ENCODE data around the gene PTPRN2. TPM values are rescaled to one million over a fixed set of nuclear protein-coding genes. Genes with fewer than 3 reads are reported as not detected.

Gene PTPRN2
- total RNA-seq, 1 experiment from 2014 or later = 1.1 TPM

DNA sequence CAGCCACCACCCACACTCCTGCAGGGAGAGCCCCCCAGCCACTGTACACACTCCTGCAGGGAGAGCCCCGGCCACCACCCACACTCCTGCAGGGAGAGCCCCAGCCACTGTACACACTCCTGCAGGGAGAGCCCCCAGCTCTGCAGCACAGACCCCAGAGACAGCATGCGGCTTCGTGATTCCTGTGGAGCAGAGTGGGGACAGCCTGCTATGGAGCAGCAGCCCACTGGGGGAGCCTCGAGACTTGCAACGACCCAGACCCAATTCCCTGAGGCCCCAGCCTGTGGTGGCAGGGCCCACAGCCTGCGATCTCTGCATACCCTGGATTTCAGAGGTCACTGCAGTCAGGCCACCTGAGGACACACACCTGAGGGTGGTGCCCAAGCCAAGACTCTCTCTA is 727.7 kb downstream of the PTPRN2 start:
- CTCF ChIA-PET = no interaction called here
- DNase-seq (ENCODE audit: low read depth, low spot score) (no peak), ATAC-seq (no peak)
- no TSS peak for BruUV-seq (replicated peaks)
- H3K27me3 ChIP-seq (ENCODE audit: control insufficient read depth, insufficient read depth, low read length) = no peaks in the 10 kb centered on the region; the same call in 1 of the 2 replicates
- intact Hi-C loops (cut with micrococcal nuclease; ENCODE audit: unreplicated experiment) (no loop called here), in situ Hi-C loops (cut with HindIII; ENCODE audit: low pct_unique_long_range_greater_than_20kb, low sequenced_read_pairs) (no loop called here)
- H3K36me3 ChIP-seq (ENCODE audit: control insufficient read depth, insufficient read depth, low read length) = no peaks in the 10 kb centered on the region
- TF ChIP-seq TCF7L2 (IDR thresholded peaks at IDR 0.05; ENCODE audit: low read depth, low read length) (no peak), SIN3A (IDR thresholded peaks at IDR 0.05; ENCODE audit: borderline replicate concordance, insufficient read depth, low read depth, low read length) (no peak), POLR2AphosphoS5 (IDR thresholded peaks at IDR 0.05; ENCODE audit: low read depth, low read length) (no peak)
- TF ChIP-seq, protein P1, sequence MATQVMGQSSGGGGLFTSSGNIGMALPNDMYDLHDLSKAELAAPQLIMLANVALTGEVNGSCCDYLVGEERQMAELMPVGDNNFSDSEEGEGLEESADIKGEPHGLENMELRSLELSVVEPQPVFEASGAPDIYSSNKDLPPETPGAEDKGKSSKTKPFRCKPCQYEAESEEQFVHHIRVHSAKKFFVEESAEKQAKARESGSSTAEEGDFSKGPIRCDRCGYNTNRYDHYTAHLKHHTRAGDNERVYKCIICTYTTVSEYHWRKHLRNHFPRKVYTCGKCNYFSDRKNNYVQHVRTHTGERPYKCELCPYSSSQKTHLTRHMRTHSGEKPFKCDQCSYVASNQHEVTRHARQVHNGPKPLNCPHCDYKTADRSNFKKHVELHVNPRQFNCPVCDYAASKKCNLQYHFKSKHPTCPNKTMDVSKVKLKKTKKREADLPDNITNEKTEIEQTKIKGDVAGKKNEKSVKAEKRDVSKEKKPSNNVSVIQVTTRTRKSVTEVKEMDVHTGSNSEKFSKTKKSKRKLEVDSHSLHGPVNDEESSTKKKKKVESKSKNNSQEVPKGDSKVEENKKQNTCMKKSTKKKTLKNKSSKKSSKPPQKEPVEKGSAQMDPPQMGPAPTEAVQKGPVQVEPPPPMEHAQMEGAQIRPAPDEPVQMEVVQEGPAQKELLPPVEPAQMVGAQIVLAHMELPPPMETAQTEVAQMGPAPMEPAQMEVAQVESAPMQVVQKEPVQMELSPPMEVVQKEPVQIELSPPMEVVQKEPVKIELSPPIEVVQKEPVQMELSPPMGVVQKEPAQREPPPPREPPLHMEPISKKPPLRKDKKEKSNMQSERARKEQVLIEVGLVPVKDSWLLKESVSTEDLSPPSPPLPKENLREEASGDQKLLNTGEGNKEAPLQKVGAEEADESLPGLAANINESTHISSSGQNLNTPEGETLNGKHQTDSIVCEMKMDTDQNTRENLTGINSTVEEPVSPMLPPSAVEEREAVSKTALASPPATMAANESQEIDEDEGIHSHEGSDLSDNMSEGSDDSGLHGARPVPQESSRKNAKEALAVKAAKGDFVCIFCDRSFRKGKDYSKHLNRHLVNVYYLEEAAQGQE (IDR thresholded peaks at IDR 0.05; ENCODE audit: insufficient read depth in 1 of 2, low read depth in 2 of 2, low read length in 1 of 2) = no peak
- TF ChIP-seq, protein P2, sequence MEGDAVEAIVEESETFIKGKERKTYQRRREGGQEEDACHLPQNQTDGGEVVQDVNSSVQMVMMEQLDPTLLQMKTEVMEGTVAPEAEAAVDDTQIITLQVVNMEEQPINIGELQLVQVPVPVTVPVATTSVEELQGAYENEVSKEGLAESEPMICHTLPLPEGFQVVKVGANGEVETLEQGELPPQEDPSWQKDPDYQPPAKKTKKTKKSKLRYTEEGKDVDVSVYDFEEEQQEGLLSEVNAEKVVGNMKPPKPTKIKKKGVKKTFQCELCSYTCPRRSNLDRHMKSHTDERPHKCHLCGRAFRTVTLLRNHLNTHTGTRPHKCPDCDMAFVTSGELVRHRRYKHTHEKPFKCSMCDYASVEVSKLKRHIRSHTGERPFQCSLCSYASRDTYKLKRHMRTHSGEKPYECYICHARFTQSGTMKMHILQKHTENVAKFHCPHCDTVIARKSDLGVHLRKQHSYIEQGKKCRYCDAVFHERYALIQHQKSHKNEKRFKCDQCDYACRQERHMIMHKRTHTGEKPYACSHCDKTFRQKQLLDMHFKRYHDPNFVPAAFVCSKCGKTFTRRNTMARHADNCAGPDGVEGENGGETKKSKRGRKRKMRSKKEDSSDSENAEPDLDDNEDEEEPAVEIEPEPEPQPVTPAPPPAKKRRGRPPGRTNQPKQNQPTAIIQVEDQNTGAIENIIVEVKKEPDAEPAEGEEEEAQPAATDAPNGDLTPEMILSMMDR (IDR thresholded peaks at IDR 0.05) = no peak
- H3K9me3 ChIP-seq (ENCODE audit: control insufficient read depth, insufficient read depth, low read depth, low read length) = no peaks in the 10 kb centered on the region
- no peak overlapping the region for H3K4me3 ChIP-seq (ENCODE audit: low read depth in 2 of 2, low read length in 2 of 2)
- no peaks in the 10 kb centered on the region for H3K4me1 ChIP-seq (ENCODE audit: control insufficient read depth, insufficient read depth, low read length)
- POLR2A ChIA-PET = no interaction called here
- no peak overlapping the region for H3K27ac ChIP-seq (ENCODE audit: low read length)

DNA sequence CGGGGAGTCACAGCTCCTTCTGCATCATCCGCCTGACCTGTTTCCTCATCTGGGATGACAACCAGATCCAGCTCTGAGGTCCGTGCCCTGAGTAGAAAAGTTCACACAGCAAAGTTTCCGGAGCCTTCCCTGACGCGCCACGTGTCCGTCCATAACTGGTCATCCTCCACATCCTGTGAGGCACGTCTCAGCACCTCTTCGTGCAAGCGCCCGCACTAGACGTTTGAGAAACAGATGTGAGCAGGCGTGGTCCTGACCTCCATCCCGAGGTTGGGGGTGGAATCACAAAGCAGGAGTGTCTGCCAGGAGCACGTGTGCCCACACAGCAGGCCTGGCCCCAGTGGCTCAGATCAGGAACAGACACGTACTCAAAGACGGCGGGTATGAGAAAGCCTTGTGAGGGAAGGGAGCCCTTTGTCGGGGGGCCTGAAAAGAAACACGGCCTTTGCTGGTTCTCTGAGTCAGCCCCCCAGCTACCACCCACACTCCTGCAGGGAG is 730.0 kb downstream of the PTPRN2 start:
- in situ Hi-C loops (cut with HindIII; ENCODE audit: low pct_unique_long_range_greater_than_20kb, low sequenced_read_pairs) = no loop called here
- no peaks in the 10 kb centered on the region for H3K36me3 ChIP-seq (ENCODE audit: control insufficient read depth, insufficient read depth, low read length)
- intact Hi-C loops (cut with micrococcal nuclease; ENCODE audit: unreplicated experiment) = no loop called here
- H3K27ac ChIP-seq (ENCODE audit: low read length) = no peak overlapping the region
- no peak for ATAC-seq
- ChIA-PET POLR2A (no interaction called here), CTCF (no interaction called here)
- H3K4me1 ChIP-seq (ENCODE audit: control insufficient read depth, insufficient read depth, low read length) = no peaks in the 10 kb centered on the region
- no peaks in the 10 kb centered on the region; the same call in 1 of the 2 replicates for H3K27me3 ChIP-seq (ENCODE audit: control insufficient read depth, insufficient read depth, low read length)
- BruUV-seq (replicated peaks) = no TSS peak
- TF ChIP-seq, protein P1 (IDR thresholded peaks at IDR 0.05; ENCODE audit: insufficient read depth in 1 of 2, low read depth in 2 of 2, low read length in 1 of 2) = no peak
- TF ChIP-seq, protein P2 (IDR thresholded peaks at IDR 0.05) = no peak
- no peaks in the 10 kb centered on the region for H3K9me3 ChIP-seq (ENCODE audit: control insufficient read depth, insufficient read depth, low read depth, low read length)
- DNase-seq (ENCODE audit: low read depth, low spot score) = no peak
- no peak overlapping the region for H3K4me3 ChIP-seq (ENCODE audit: low read depth in 2 of 2, low read length in 2 of 2)
